OCI-LY1 (cell line): ENCODE results near the gene LAMA1.

ENCODE experiments used
- H2AFZ ChIP-seq: fragments of 200-600 bp; sonication (generic), shearing (Covaris generic); 2 replicates; pipeline ENCODE4 v1.6.0; 2014; ENCODE audit warnings: antibody characterized with exemption, mild to moderate bottlenecking, low read length
- H3F3A ChIP-seq: fragments of 200-600 bp; sonication (generic), shearing (Covaris generic); 2 replicates; pipeline ENCODE4 v1.6.0; 2014; ENCODE audit warnings: mild to moderate bottlenecking, antibody characterized with exemption, low read length, moderate library complexity; ENCODE audit not compliant: insufficient read depth
- H3K27ac ChIP-seq: fragments of 200-600 bp; sonication (generic); 2 replicates; pipeline ENCODE4 v1.5.1; 2014; ENCODE audit warnings: low read length, mixed run types, mild to moderate bottlenecking, low read depth; ENCODE audit not compliant: poor library complexity, severe bottlenecking
- H3K27me3 ChIP-seq: fragments of 200-600 bp; sonication (generic); 2 replicates; pipeline ENCODE4 v1.6.0; 2014; ENCODE audit warnings: antibody characterized with exemption, mild to moderate bottlenecking, low read length, moderate library complexity; ENCODE audit not compliant: insufficient read depth
- H3K36me3 ChIP-seq: fragments of 200-600 bp; sonication (generic); 2 replicates; pipeline ENCODE4 v1.6.1; 2014; ENCODE audit warnings: mild to moderate bottlenecking, antibody characterized with exemption, low read length, moderate library complexity, mixed read lengths; ENCODE audit not compliant: insufficient read depth
- H3K4me1 ChIP-seq: fragments of 200-600 bp; sonication (generic); 2 replicates; pipeline ENCODE4 v1.5.1; 2014; ENCODE audit warnings: mild to moderate bottlenecking, low read length, moderate library complexity; ENCODE audit not compliant: insufficient read depth, severe bottlenecking
- H3K4me2 ChIP-seq: fragments of 200-600 bp; sonication (generic), shearing (Covaris generic); 2 replicates; pipeline ENCODE4 v1.6.1; 2014; ENCODE audit warnings: low read length
- H3K4me3 ChIP-seq: fragments of 200-600 bp; sonication (generic); 2 replicates; pipeline ENCODE4 v1.5.1; 2014; ENCODE audit warnings: low read length, low read depth, mild to moderate bottlenecking, mixed read lengths; ENCODE audit not compliant: poor library complexity, severe bottlenecking
- H3K79me2 ChIP-seq: fragments of 200-600 bp; shearing (Covaris generic); 2 replicates; pipeline ENCODE4 v1.6.1; 2016; ENCODE audit warnings: mixed run types, low read length, mixed read lengths; ENCODE audit not compliant: insufficient read depth
- H3K9ac ChIP-seq: fragments of 200-600 bp; sonication (generic), shearing (Covaris generic); 2 replicates; pipeline ENCODE4 v1.6.1; 2014; ENCODE audit warnings: mild to moderate bottlenecking, low read length, mixed read lengths
- H3K9me2 ChIP-seq: fragments of 200-600 bp; sonication (generic), shearing (Covaris generic); 2 replicates; pipeline ENCODE4 v1.6.1; 2014; ENCODE audit warnings: low read depth, mild to moderate bottlenecking, low read length, mixed read lengths
- H3K9me3 ChIP-seq: fragments of 200-600 bp; shearing (Covaris generic); 2 replicates; pipeline ENCODE4 v1.6.1; 2014; ENCODE audit warnings: low read length, mixed read lengths
- H4K20me1 ChIP-seq: fragments of 200-600 bp; sonication (generic), shearing (Covaris generic); 2 replicates; pipeline ENCODE4 v1.6.0; 2016; ENCODE audit warnings: mild to moderate bottlenecking, low read length; ENCODE audit not compliant: insufficient read depth
- CTCF ChIP-seq: fragments of 200-600 bp; sonication (generic), shearing (Covaris generic); IDR thresholded peaks from 2 replicates; pipeline ENCODE4 v1.5.1; 2017; ENCODE audit warnings: mild to moderate bottlenecking, antibody characterized with exemption, low read length, moderate library complexity, mixed read lengths
- EZH2 ChIP-seq: fragments of 200-600 bp; sonication (generic), shearing (Covaris generic); IDR thresholded peaks from 2 replicates; pipeline ENCODE4 v1.8.0; 2017; ENCODE audit warnings: borderline replicate concordance, mixed run types, mild to moderate bottlenecking, antibody characterized with exemption, low read length, moderate library complexity, mixed read lengths

Gene LAMA1

GRCh38 chr18:7068871-7069590, 48.6 kb downstream of the LAMA1 start:
- Histone ChIP-seq H3K27ac (no peak overlapping the region), H4K20me1 (no peaks in the 10 kb centered on the region), H3K9me3 (no peaks in the 10 kb centered on the region), H3K4me3 (no peak overlapping the region), H3K36me3 (no peaks in the 10 kb centered on the region), H3F3A (no peaks in the 10 kb centered on the region), H3K9ac (no peak overlapping the region), H3K4me1 (no peaks in the 10 kb centered on the region), H3K79me2 (no peaks in the 10 kb centered on the region), H2AFZ (no peak overlapping the region), H3K9me2 (no peaks in the 10 kb centered on the region), H3K4me2 (no peak overlapping the region), H3K27me3 (peaks cover 4% of the 10 kb centered on the region)
- TF ChIP-seq CTCF: no peak
- TF ChIP-seq EZH2: no peak

GRCh38 chr18:7066965-7067555, 50.5 kb downstream of the LAMA1 start:
- Histone ChIP-seq H3K27ac (no peak overlapping the region), H3K4me2 (no peak overlapping the region), H2AFZ (no peak overlapping the region), H3K9me2 (no peaks in the 10 kb centered on the region), H3K4me1 (no peaks in the 10 kb centered on the region), H4K20me1 (no peaks in the 10 kb centered on the region), H3K9me3 (no peaks in the 10 kb centered on the region), H3K36me3 (no peaks in the 10 kb centered on the region), H3K9ac (no peak overlapping the region), H3K79me2 (no peaks in the 10 kb centered on the region), H3F3A (no peaks in the 10 kb centered on the region), H3K27me3 (peaks cover 4% of the 10 kb centered on the region), H3K4me3 (no peak overlapping the region)
- TF ChIP-seq EZH2 (no peak), CTCF (no peak)

GRCh38 chr18:7065736-7066135, 51.9 kb downstream of the LAMA1 start:
- Histone ChIP-seq H3K79me2 (no peaks in the 10 kb centered on the region), H3K9ac (no peak overlapping the region), H3K27me3 (peaks cover 4% of the 10 kb centered on the region; the same call in 1 of the 2 replicates), H3F3A (no peaks in the 10 kb centered on the region), H3K9me3 (no peaks in the 10 kb centered on the region), H4K20me1 (no peaks in the 10 kb centered on the region), H3K27ac (no peak overlapping the region), H3K4me2 (no peak overlapping the region), H3K4me3 (no peak overlapping the region), H3K4me1 (no peaks in the 10 kb centered on the region), H2AFZ (no peak overlapping the region), H3K9me2 (no peaks in the 10 kb centered on the region), H3K36me3 (no peaks in the 10 kb centered on the region)
- TF ChIP-seq EZH2 (no peak), CTCF (no peak)
